Measurements from ENCODE around the gene MYLK2. TPM values are rescaled to one million over a fixed set of nuclear protein-coding genes. Genes with fewer than 3 reads are reported as not detected.

The MYLK2 gene
- total and polyA plus RNA-seq, 3 donors from 2014 or later = 1.2 to 1.6 (median 1.3) TPM

DNA sequence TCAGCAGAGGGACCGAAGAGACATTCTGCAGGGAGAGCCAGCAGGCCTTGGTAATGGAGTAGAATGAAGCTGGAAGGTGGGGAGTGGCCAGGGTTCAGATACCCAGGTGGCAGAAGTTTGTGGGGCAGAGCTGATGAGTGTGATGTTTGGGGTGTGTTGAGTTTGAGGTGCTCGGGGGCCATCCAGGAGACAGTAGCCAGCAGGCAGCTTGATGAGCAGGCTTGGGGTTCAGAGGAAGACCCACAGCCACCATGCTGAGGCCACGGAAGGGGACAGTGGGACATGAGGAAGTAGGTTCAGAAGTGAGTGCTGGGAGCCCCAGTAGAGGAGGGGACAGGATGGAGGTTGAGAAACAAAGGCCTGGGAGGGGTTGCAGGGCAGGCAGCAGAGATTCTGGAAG lies 37.4 kb downstream of the MYLK2 start:
- no peaks in the 10 kb centered on the region for H3K27me3 ChIP-seq
- DNase-seq = no peak
- no peak overlapping the region for H3K27ac ChIP-seq
- no peak for TF ChIP-seq POLR2A (IDR thresholded peaks at IDR 0.05)
- no peak for TF ChIP-seq CTCF (IDR thresholded peaks at IDR 0.05)
- H3K4me3 ChIP-seq = no peak overlapping the region
- H3K36me3 ChIP-seq (ENCODE audit: low read depth, missing control alignments) = no peaks in the 10 kb centered on the region
- intact Hi-C loops (cut with DNase I; ENCODE audit: low total_unique reads) = loop anchor here (10.0 kb wide), 1 partner anchor 178 kb away; no protein-coding TSS in a partner anchor
- peaks cover 8% of the 10 kb centered on the region for H3K4me1 ChIP-seq
- 82 to 91% methylated on average over 3 of the region's 3 CpGs for WGBS, 2 donors
- no peaks in the 10 kb centered on the region for H3K9me3 ChIP-seq

DNA sequence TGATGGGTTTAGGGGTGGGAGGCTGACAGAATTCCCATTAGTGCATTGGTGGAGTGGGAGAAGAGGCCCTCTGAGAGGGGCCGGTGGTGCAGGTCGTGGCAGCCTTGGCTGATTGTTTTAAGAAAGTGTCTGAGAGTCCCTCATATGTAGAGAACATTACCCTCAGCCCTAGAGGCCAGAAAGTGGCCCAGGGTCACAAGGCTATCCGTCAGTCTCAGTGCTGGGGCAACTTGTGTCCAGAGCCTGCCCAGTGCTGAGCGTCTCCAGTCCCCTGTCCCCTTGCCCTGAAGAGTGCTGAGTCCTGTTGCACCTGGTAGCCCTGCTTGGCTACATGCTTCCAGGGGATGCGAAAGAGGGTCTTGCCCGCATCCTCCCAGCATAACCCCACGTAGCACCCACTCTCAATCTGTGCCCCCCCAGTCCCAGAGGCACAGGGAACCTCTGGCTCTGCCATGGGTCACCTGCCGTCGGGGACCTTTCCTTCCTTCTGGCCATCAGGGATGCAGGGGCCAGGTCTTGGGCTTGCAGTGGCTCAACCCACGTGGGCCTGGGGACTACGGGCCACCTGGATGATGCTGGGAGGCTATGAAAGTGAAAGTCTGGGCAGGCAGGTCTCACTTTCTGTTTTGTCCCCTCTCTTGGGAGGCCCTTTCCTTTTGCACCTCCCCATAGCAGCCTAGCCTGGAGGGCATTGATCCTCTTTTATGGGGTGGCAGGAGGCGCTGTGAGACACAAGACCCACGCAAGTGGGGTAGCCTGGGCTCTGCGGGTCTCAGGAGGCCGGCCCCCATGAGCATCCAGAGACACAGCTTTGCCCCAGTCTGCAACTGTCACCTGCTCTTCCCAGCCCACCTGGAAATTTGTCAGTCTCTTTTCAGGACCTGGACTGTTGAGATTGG lies 39.0 kb downstream of the MYLK2 start:
- Histone ChIP-seq H3K9me3 (no peaks in the 10 kb centered on the region), H3K4me3 (no peak overlapping the region), H3K27me3 (no peaks in the 10 kb centered on the region), H3K36me3 (ENCODE audit: low read depth, missing control alignments) (no peaks in the 10 kb centered on the region), H3K4me1 (peaks cover 8% of the 10 kb centered on the region), H3K27ac (no peak overlapping the region)
- intact Hi-C loops (cut with DNase I; ENCODE audit: low total_unique reads) = loop anchor here (10.0 kb wide), 1 partner anchor 177 kb away; no protein-coding TSS in a partner anchor
- no peak for DNase-seq
- 75 to 81% methylated on average over 6 to 15 of the region's 15 CpGs for WGBS, 2 donors
- TF ChIP-seq POLR2A (IDR thresholded peaks at IDR 0.05) (no peak), CTCF (IDR thresholded peaks at IDR 0.05) (no peak)

DNA sequence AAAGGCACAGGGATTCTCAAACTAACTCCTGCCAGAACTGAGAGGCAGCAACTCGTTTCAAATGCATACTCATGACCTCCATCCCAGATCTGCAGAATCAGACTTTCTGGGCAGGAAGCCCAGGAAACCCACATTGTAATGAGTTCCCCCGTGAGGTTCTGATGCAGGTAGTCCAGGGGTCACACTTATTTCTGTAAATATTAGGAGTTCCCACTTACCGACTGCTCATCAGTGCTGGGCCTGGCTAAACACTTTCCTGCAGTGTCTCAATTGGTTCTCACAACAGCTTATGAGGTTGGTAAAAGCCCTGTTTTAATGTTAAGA lies 39.6 kb downstream of the MYLK2 start:
- H3K4me1 ChIP-seq = peaks cover 8% of the 10 kb centered on the region
- H3K27me3 ChIP-seq = no peaks in the 10 kb centered on the region
- no peaks in the 10 kb centered on the region for H3K36me3 ChIP-seq (ENCODE audit: low read depth, missing control alignments)
- no peak overlapping the region for H3K27ac ChIP-seq
- H3K4me3 ChIP-seq = no peak overlapping the region
- 41 to 50% methylated on average over 3 of the region's 3 CpGs for WGBS, 2 donors
- no peaks in the 10 kb centered on the region for H3K9me3 ChIP-seq
- TF ChIP-seq POLR2A (IDR thresholded peaks at IDR 0.05) (no peak), CTCF (IDR thresholded peaks at IDR 0.05) (no peak)
- no peak for DNase-seq
- intact Hi-C loops (cut with DNase I; ENCODE audit: low total_unique reads) = loop anchor here (10.0 kb wide), 1 partner anchor 176 kb away; no protein-coding TSS in a partner anchor

GRCh38 chr20:31859266-31859997 lies 40.3 kb downstream of the MYLK2 start:
- Histone ChIP-seq H3K27me3 (no peaks in the 10 kb centered on the region), H3K36me3 (ENCODE audit: low read depth, missing control alignments) (no peaks in the 10 kb centered on the region), H3K27ac (no peak overlapping the region), H3K4me3 (no peak overlapping the region), H3K4me1 (peaks cover 11% of the 10 kb centered on the region), H3K9me3 (no peaks in the 10 kb centered on the region)
- intact Hi-C loops (cut with DNase I; ENCODE audit: low total_unique reads) = loop anchor here (10.0 kb wide), 1 partner anchor 175 kb away; no protein-coding TSS in a partner anchor
- DNase-seq = no peak
- WGBS, 2 donors = 71 to 80% methylated on average over 5 of the region's 5 CpGs
- TF ChIP-seq CTCF (IDR thresholded peaks at IDR 0.05) = no peak
- no peak for TF ChIP-seq POLR2A (IDR thresholded peaks at IDR 0.05)
